ENCODE results near the gene ESR1.
"Not testable (repeated sequence)": the region's sequence is repeated elsewhere in the genome, so short reads cannot be mapped to it uniquely, and the experiment has no call there.

ESR1 gene

GRCh38 chr6:151875524-151875923, 68.0 kb downstream of the ESR1 start:
- TF ChIP-seq SUZ12 (IDR thresholded peaks at IDR 0.05; ENCODE audit: extremely low read depth, insufficient read depth, insufficient read length) (no peak), YY1 (IDR thresholded peaks at IDR 0.05; ENCODE audit: insufficient read depth, insufficient read length) (no peak), ZNF274 (IDR thresholded peaks at IDR 0.05; ENCODE audit: low read depth, low read length) (no peak)
- no peak overlapping the region for H3K9ac ChIP-seq (ENCODE audit: insufficient read length, low read depth)
- no peaks in the 10 kb centered on the region for H3K9me3 ChIP-seq (ENCODE audit: insufficient read depth, low read length)
- no peaks in the 10 kb centered on the region for H3K27me3 ChIP-seq (ENCODE audit: insufficient read depth, insufficient read length)
- H3K36me3 ChIP-seq (ENCODE audit: insufficient read depth, insufficient read length, low read length), result no peaks in the 10 kb centered on the region
- H3K4me3 ChIP-seq (ENCODE audit: insufficient read length, low read depth), result no peak overlapping the region
- no peak for DNase-seq (ENCODE audit: low read depth, low spot score)
- H3K4me1 ChIP-seq (ENCODE audit: insufficient read depth, insufficient read length), result no peaks in the 10 kb centered on the region

- no peak overlapping the region for H3K9ac ChIP-seq (ENCODE audit: insufficient read length, low read depth)
- H3K4me1 ChIP-seq (ENCODE audit: insufficient read depth, insufficient read length), result no peaks in the 10 kb centered on the region
- TF ChIP-seq SUZ12 (IDR thresholded peaks at IDR 0.05; ENCODE audit: extremely low read depth, insufficient read depth, insufficient read length) (no peak), YY1 (IDR thresholded peaks at IDR 0.05; ENCODE audit: insufficient read depth, insufficient read length) (no peak), ZNF274 (IDR thresholded peaks at IDR 0.05; ENCODE audit: low read depth, low read length) (no peak)
- H3K27me3 ChIP-seq (ENCODE audit: insufficient read depth, insufficient read length), result no peaks in the 10 kb centered on the region
- no peak overlapping the region for H3K4me3 ChIP-seq (ENCODE audit: insufficient read length, low read depth)
- H3K36me3 ChIP-seq (ENCODE audit: insufficient read depth, insufficient read length, low read length), result no peaks in the 10 kb centered on the region
- H3K9me3 ChIP-seq (ENCODE audit: insufficient read depth, low read length), result no peaks in the 10 kb centered on the region
- no peak for DNase-seq (ENCODE audit: low read depth, low spot score)
Measured at GRCh38 chr6:151876122-151876521, 68.6 kb downstream of the ESR1 start.

DNA sequence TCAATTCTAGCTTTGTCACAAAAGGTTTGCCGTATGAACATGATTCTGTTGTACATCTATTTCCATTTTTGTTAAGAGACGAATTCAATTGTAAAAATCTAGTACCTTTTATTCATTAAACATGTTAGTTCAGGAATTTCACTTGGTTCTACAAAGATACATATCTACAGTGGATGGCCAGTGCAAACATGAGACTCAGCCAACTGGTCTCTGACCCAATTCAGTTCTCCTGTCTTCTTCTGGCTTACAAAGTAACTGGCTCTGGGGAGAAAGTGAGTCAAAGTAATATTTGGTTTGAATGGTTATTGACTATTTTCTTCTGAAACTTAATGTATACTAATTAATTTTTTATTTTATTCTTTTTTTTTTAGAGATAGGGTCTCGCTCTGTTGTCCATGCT, 70.0 kb downstream of the ESR1 start:
- no peaks in the 10 kb centered on the region for H3K9me3 ChIP-seq (ENCODE audit: insufficient read depth, low read length)
- DNase-seq (ENCODE audit: low read depth, low spot score), result no peak
- no peaks in the 10 kb centered on the region for H3K27me3 ChIP-seq (ENCODE audit: insufficient read depth, insufficient read length)
- no peak overlapping the region for H3K9ac ChIP-seq (ENCODE audit: insufficient read length, low read depth)
- no peaks in the 10 kb centered on the region for H3K4me1 ChIP-seq (ENCODE audit: insufficient read depth, insufficient read length)
- H3K36me3 ChIP-seq (ENCODE audit: insufficient read depth, insufficient read length, low read length), result no peaks in the 10 kb centered on the region
- no peak for TF ChIP-seq ZNF274 (IDR thresholded peaks at IDR 0.05; ENCODE audit: low read depth, low read length)
- no peak for TF ChIP-seq SUZ12 (IDR thresholded peaks at IDR 0.05; ENCODE audit: extremely low read depth, insufficient read depth, insufficient read length)
- no peak for TF ChIP-seq YY1 (IDR thresholded peaks at IDR 0.05; ENCODE audit: insufficient read depth, insufficient read length)
- H3K4me3 ChIP-seq (ENCODE audit: insufficient read length, low read depth), result no peak overlapping the region

DNA sequence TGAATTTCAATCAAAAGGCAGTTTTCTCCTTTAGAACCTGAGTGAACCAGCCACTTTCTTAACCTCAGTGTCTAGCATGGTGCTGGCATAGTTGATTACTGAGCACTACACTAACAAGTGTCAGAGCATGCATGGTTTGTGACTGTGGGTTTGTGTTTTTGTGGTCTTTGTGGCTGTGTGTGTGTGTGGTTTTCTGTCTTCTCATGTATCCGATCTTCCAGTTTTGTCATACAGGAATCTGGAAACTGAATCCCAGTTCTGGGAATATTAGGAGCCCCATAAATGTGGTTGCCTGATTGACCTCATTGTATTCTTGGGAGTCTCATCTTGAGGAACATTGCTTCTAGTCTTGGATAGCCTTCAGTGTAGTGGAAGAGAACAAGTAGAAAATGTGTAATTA, 73.7 kb downstream of the ESR1 start:
- H3K27me3 ChIP-seq (ENCODE audit: insufficient read depth, insufficient read length), result no peaks in the 10 kb centered on the region
- DNase-seq (ENCODE audit: low read depth, low spot score), result no peak
- H3K9ac ChIP-seq (ENCODE audit: insufficient read length, low read depth), result no peak overlapping the region
- no peaks in the 10 kb centered on the region for H3K9me3 ChIP-seq (ENCODE audit: insufficient read depth, low read length)
- TF ChIP-seq ZNF274 (IDR thresholded peaks at IDR 0.05; ENCODE audit: low read depth, low read length) (no peak), SUZ12 (IDR thresholded peaks at IDR 0.05; ENCODE audit: extremely low read depth, insufficient read depth, insufficient read length) (no peak), YY1 (IDR thresholded peaks at IDR 0.05; ENCODE audit: insufficient read depth, insufficient read length) (no peak)
- H3K36me3 ChIP-seq (ENCODE audit: insufficient read depth, insufficient read length, low read length), result no peaks in the 10 kb centered on the region
- no peaks in the 10 kb centered on the region for H3K4me1 ChIP-seq (ENCODE audit: insufficient read depth, insufficient read length)
- no peak overlapping the region for H3K4me3 ChIP-seq (ENCODE audit: insufficient read length, low read depth)

DNA sequence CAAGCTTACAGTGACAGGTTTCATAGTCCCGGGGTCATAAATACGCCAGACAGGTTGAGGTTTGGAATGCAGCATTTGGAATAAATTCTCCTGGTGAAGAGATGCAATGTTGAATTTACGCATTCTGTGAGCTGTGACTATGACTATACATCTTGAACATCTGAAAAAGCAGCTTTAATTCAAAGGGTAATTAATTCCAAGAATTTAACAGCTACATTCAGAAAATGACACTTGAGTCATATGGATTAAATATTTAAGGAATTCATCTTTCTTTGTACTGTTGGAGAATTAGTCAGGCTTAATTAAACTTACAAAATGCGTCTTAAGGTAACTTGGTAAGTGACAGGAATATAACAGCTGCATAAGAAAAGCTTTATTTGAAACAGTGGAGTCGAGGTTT, 74.7 kb downstream of the ESR1 start:
- no peaks in the 10 kb centered on the region for H3K36me3 ChIP-seq (ENCODE audit: insufficient read depth, insufficient read length, low read length)
- no peak for DNase-seq (ENCODE audit: low read depth, low spot score)
- H3K4me1 ChIP-seq (ENCODE audit: insufficient read depth, insufficient read length), result no peaks in the 10 kb centered on the region
- no peaks in the 10 kb centered on the region for H3K9me3 ChIP-seq (ENCODE audit: insufficient read depth, low read length)
- TF ChIP-seq ZNF274 (IDR thresholded peaks at IDR 0.05; ENCODE audit: low read depth, low read length) (no peak), YY1 (IDR thresholded peaks at IDR 0.05; ENCODE audit: insufficient read depth, insufficient read length) (no peak), SUZ12 (IDR thresholded peaks at IDR 0.05; ENCODE audit: extremely low read depth, insufficient read depth, insufficient read length) (no peak)
- H3K27me3 ChIP-seq (ENCODE audit: insufficient read depth, insufficient read length), result no peaks in the 10 kb centered on the region
- H3K4me3 ChIP-seq (ENCODE audit: insufficient read length, low read depth), result no peak overlapping the region
- no peak overlapping the region for H3K9ac ChIP-seq (ENCODE audit: insufficient read length, low read depth)

DNA sequence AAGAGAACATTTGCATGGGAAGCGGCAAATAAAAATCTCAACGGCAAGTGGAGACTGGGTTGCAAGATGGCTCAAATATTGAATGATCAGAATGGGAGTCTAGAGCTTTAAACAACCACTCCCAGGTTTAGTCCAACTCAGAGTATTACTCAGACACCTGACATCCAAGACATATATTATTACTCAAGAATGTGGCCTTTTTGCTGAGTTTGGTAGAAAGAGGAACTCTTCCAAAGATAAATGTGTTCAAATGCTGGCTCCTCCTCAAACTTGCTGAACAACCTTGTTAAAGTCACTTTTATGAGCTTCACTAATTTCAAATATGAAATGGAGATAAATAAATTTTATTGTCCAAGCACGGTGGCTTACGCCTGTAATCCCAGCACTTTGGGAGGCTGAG, 77.8 kb downstream of the ESR1 start:
- no peak for DNase-seq (ENCODE audit: low read depth, low spot score)
- no peak overlapping the region for H3K9ac ChIP-seq (ENCODE audit: insufficient read length, low read depth)
- no peaks in the 10 kb centered on the region for H3K4me1 ChIP-seq (ENCODE audit: insufficient read depth, insufficient read length)
- no peaks in the 10 kb centered on the region for H3K27me3 ChIP-seq (ENCODE audit: insufficient read depth, insufficient read length)
- no peaks in the 10 kb centered on the region for H3K36me3 ChIP-seq (ENCODE audit: insufficient read depth, insufficient read length, low read length)
- no peak for TF ChIP-seq YY1 (IDR thresholded peaks at IDR 0.05; ENCODE audit: insufficient read depth, insufficient read length)
- no peak for TF ChIP-seq ZNF274 (IDR thresholded peaks at IDR 0.05; ENCODE audit: low read depth, low read length)
- TF ChIP-seq SUZ12 (IDR thresholded peaks at IDR 0.05; ENCODE audit: extremely low read depth, insufficient read depth, insufficient read length), result no peak
- H3K4me3 ChIP-seq (ENCODE audit: insufficient read length, low read depth), result no peak overlapping the region
- H3K9me3 ChIP-seq (ENCODE audit: insufficient read depth, low read length), result no peaks in the 10 kb centered on the region

- no peaks in the 10 kb centered on the region for H3K27me3 ChIP-seq (ENCODE audit: insufficient read depth, insufficient read length)
- TF ChIP-seq ZNF274 (IDR thresholded peaks at IDR 0.05; ENCODE audit: low read depth, low read length) (no peak), SUZ12 (IDR thresholded peaks at IDR 0.05; ENCODE audit: extremely low read depth, insufficient read depth, insufficient read length) (no peak)
- DNase-seq (ENCODE audit: low read depth, low spot score), result no peak
Measured at GRCh38 chr6:151891524-151891923, 84.0 kb downstream of the ESR1 start.

GRCh38 chr6:151894426-151894825, 86.9 kb downstream of the ESR1 start:
- not testable (repeated sequence) for H3K4me1 ChIP-seq (ENCODE audit: insufficient read depth, insufficient read length); DNase-seq (ENCODE audit: low read depth, low spot score); H3K4me3 ChIP-seq (ENCODE audit: insufficient read length, low read depth); H3K27me3 ChIP-seq (ENCODE audit: insufficient read depth, insufficient read length); H3K9ac ChIP-seq (ENCODE audit: insufficient read length, low read depth); H3K36me3 ChIP-seq (ENCODE audit: insufficient read depth, insufficient read length, low read length); H3K9me3 ChIP-seq (ENCODE audit: insufficient read depth, low read length)

More at GRCh38 chr6:151891524-151891923, 84.0 kb downstream of the ESR1 start:
- Histone ChIP-seq H3K36me3 (ENCODE audit: insufficient read depth, insufficient read length, low read length) (no peaks in the 10 kb centered on the region), H3K9ac (ENCODE audit: insufficient read length, low read depth) (no peak overlapping the region), H3K4me1 (ENCODE audit: insufficient read depth, insufficient read length) (no peaks in the 10 kb centered on the region), H3K4me3 (ENCODE audit: insufficient read length, low read depth) (no peak overlapping the region), H3K9me3 (ENCODE audit: insufficient read depth, low read length) (no peaks in the 10 kb centered on the region)

- not testable (repeated sequence) for H3K4me1 ChIP-seq (ENCODE audit: insufficient read depth, insufficient read length); H3K36me3 ChIP-seq (ENCODE audit: insufficient read depth, insufficient read length, low read length); H3K4me3 ChIP-seq (ENCODE audit: insufficient read length, low read depth); H3K27me3 ChIP-seq (ENCODE audit: insufficient read depth, insufficient read length); H3K9ac ChIP-seq (ENCODE audit: insufficient read length, low read depth); DNase-seq (ENCODE audit: low read depth, low spot score)
- peaks cover 10% of the 10 kb centered on the region; the same call in 1 of the 2 replicates for H3K9me3 ChIP-seq (ENCODE audit: insufficient read depth, low read length)
Measured at GRCh38 chr6:151899221-151899620, 91.7 kb downstream of the ESR1 start.

DNA sequence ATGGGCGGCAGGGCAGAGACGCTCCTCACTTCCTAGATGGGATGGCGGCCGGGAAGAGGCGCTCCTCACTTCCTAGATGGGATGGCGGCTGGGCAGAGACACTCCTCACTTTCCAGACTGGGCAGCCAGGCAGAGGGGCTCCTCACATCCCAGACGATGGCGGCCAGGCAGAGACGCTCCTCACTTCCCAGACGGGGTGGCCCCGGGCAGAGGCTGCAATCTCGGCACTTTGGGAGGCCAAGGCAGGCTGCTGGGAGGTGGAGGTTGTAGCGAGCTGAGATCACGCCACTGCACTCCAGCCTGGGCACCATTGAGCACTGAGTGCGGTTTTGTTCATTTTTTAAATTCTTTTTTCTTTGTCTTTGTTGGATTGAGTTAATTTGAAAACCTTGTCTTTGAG, 92.3 kb downstream of the ESR1 start:
- not testable (repeated sequence) for H3K4me3 ChIP-seq (ENCODE audit: insufficient read length, low read depth); H3K4me1 ChIP-seq (ENCODE audit: insufficient read depth, insufficient read length); H3K27me3 ChIP-seq (ENCODE audit: insufficient read depth, insufficient read length); DNase-seq (ENCODE audit: low read depth, low spot score); H3K36me3 ChIP-seq (ENCODE audit: insufficient read depth, insufficient read length, low read length); H3K9ac ChIP-seq (ENCODE audit: insufficient read length, low read depth)
- peaks cover 10% of the 10 kb centered on the region; the same call in 1 of the 2 replicates for H3K9me3 ChIP-seq (ENCODE audit: insufficient read depth, low read length)
